ENCODE results near the gene SEC61A2.
"Not testable (repeated sequence)": the region's sequence is repeated elsewhere in the genome, so short reads cannot be mapped to it uniquely, and the experiment has no call there.

DNA sequence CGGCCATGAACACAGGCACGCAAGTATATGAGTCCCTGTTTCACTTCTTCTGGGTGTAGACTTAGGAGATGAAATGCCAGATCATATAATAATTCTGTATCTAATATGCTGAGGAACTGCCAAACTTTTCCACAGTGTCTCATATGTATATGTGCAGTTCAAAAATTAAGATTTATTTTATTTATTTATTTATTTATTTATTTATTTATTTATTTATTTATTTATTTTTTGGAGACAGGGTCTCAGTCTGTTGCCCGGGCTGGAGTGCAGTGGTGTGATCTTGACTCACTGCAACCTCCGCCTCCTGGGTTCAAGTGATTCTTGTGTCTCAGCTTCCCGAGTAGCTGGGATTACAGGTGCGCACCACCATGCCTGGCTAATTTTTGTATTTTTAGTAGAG lies 42.0 kb downstream of the SEC61A2 start:
- TF ChIP-seq POLR2A (IDR thresholded peaks at IDR 0.05; ENCODE audit: low read depth, low read length); SMC3 (IDR thresholded peaks at IDR 0.05; ENCODE audit: low read depth, low read length); CEBPB (IDR thresholded peaks at IDR 0.05; ENCODE audit: low read depth, low read length); CHD1 (IDR thresholded peaks at IDR 0.05; ENCODE audit: low read depth, low read length); MAFK (IDR thresholded peaks at IDR 0.05; ENCODE audit: low read depth, low read length); BHLHE40 (IDR thresholded peaks at IDR 0.05; ENCODE audit: low read depth, low read length); RFX5 (IDR thresholded peaks at IDR 0.05; ENCODE audit: low read depth, low read length); MAZ (IDR thresholded peaks at IDR 0.05; ENCODE audit: borderline replicate concordance, low read depth, low read length); RAD21 (IDR thresholded peaks at IDR 0.05; ENCODE audit: low read length); RCOR1 (IDR thresholded peaks at IDR 0.05; ENCODE audit: insufficient replicate concordance, low read length); NFE2L2 (IDR thresholded peaks at IDR 0.05; ENCODE audit: low read depth, low read length): not testable (repeated sequence)
- TF ChIP-seq, protein P1, sequence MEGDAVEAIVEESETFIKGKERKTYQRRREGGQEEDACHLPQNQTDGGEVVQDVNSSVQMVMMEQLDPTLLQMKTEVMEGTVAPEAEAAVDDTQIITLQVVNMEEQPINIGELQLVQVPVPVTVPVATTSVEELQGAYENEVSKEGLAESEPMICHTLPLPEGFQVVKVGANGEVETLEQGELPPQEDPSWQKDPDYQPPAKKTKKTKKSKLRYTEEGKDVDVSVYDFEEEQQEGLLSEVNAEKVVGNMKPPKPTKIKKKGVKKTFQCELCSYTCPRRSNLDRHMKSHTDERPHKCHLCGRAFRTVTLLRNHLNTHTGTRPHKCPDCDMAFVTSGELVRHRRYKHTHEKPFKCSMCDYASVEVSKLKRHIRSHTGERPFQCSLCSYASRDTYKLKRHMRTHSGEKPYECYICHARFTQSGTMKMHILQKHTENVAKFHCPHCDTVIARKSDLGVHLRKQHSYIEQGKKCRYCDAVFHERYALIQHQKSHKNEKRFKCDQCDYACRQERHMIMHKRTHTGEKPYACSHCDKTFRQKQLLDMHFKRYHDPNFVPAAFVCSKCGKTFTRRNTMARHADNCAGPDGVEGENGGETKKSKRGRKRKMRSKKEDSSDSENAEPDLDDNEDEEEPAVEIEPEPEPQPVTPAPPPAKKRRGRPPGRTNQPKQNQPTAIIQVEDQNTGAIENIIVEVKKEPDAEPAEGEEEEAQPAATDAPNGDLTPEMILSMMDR (conservative IDR thresholded peaks at IDR 0.05; ENCODE audit: low read depth, low read length) = not testable (repeated sequence)
- TF ChIP-seq, protein P2, sequence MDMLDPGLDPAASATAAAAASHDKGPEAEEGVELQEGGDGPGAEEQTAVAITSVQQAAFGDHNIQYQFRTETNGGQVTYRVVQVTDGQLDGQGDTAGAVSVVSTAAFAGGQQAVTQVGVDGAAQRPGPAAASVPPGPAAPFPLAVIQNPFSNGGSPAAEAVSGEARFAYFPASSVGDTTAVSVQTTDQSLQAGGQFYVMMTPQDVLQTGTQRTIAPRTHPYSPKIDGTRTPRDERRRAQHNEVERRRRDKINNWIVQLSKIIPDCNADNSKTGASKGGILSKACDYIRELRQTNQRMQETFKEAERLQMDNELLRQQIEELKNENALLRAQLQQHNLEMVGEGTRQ (IDR thresholded peaks at IDR 0.05; ENCODE audit: low read depth, low read length) = not testable (repeated sequence)
- TF ChIP-seq, protein P3, sequence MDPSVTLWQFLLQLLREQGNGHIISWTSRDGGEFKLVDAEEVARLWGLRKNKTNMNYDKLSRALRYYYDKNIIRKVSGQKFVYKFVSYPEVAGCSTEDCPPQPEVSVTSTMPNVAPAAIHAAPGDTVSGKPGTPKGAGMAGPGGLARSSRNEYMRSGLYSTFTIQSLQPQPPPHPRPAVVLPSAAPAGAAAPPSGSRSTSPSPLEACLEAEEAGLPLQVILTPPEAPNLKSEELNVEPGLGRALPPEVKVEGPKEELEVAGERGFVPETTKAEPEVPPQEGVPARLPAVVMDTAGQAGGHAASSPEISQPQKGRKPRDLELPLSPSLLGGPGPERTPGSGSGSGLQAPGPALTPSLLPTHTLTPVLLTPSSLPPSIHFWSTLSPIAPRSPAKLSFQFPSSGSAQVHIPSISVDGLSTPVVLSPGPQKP (IDR thresholded peaks at IDR 0.05; ENCODE audit: borderline replicate concordance, low read depth, low read length) = not testable (repeated sequence)
